NCI-H2196 treated with DMSO at 0.1 percent for 48 hours (cell line): Measurements from ENCODE around the gene SC5D.

ENCODE experiments used
- DNase-seq: peaks from one replicate; lab custom pipeline; 2025; ENCODE audit not compliant: unreplicated experiment; lab: John Stamatoyannopoulos, UW

The SC5D gene

GRCh38 chr11:121352251-121352891 lies 59.8 kb downstream of the SC5D start:
- DNase-seq: peak; percentile 38

- no peak for DNase-seq
Measured at GRCh38 chr11:121354192-121354591, 61.6 kb downstream of the SC5D start.

GRCh38 chr11:121356357-121356756 lies 63.8 kb downstream of the SC5D start:
- no peak for DNase-seq
